Activated CD8-positive, alpha-beta T cell treated with anti-CD3 and anti-CD28 coated beads, Interleukin-2, amount 10 ng/mL, durations not matched to agents 7 days and 5 days (primary cell): ENCODE results near the gene MROH8. TPM values are rescaled to one million over a fixed set of nuclear protein-coding genes. Genes with fewer than 3 reads are reported as not detected.

Source experiments
- ATAC-seq: fragments of 150-1000 bp; cut with Tn5 transposase; one replicate; pipeline ENCODE4 v1.10.0; 2021; ENCODE audit warnings: moderate library complexity
- CTCF ChIA-PET: fragments of 350-600 bp; sonication (Branson Sonifier 250); formaldehyde crosslinking; loops from one replicate; lab custom pipeline; 2021; ENCODE audit warnings: antibody characterized with exemption; lab: Charles Lee
- POLR2A ChIA-PET: fragments of 350-600 bp; sonication (Branson Sonifier 250); formaldehyde crosslinking; loops from one replicate; lab custom pipeline; 2021; ENCODE audit warnings: antibody characterized with exemption; lab: Charles Lee
- DNase-seq: peaks from one replicate; pipeline ENCODE4 v3.0.0-alpha.2; 2020
- H3K27ac Mint-ChIP-seq: one replicate; pipeline ENCODE4 v1.8.0; 2021; ENCODE audit warnings: mild to moderate bottlenecking, mixed read lengths
- H3K27me3 Mint-ChIP-seq: one replicate; pipeline ENCODE4 v1.8.0; 2021; ENCODE audit warnings: low read depth, mixed read lengths
- H3K36me3 Mint-ChIP-seq: one replicate; pipeline ENCODE4 v1.8.0; 2021; ENCODE audit warnings: low read depth, mixed read lengths
- H3K4me1 Mint-ChIP-seq: one replicate; pipeline ENCODE4 v1.8.0; 2021; ENCODE audit warnings: low read depth, mixed read lengths
- H3K4me3 Mint-ChIP-seq: one replicate; pipeline ENCODE4 v1.8.0; 2021; ENCODE audit warnings: mild to moderate bottlenecking, mixed read lengths
- H3K9me3 Mint-ChIP-seq: one replicate; pipeline ENCODE4 v1.8.0; 2022; ENCODE audit warnings: mixed read lengths; ENCODE audit not compliant: insufficient read depth
- total RNA-seq, 2 experiments: library from RNA; stranded (reverse); gene quantifications; one replicate each; pipeline ENCODE4 v1.2.3, GENCODE V29; 2021

MROH8 gene
- total RNA-seq, 2 experiments from 2014 or later, result 2.6 to 2.8 TPM

DNA sequence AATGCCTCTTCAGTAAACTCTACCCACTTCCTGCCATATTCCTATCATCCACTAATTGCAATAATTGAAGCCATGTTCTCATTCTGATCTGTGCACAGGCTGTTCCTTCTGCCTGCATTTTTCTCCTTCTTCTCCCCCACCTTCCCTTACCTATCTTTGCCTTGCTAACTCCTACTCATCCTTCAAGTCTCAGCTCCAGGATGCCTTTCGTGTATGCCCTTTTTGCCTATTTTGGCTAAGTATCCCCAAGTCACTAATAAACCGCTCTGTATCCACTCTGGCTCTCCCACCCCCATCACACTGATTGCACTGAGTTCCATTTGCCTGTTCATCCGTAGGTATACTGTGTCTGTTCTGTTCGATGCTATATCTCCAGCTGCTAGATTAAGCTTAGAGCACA lies 6.5 kb downstream of the MROH8 start:
- no peak overlapping the region for H3K4me3 Mint-ChIP-seq
- H3K9me3 Mint-ChIP-seq, result no peaks in the 10 kb centered on the region
- POLR2A ChIA-PET, result no interaction called here
- no peaks in the 10 kb centered on the region for H3K36me3 Mint-ChIP-seq
- no peaks in the 10 kb centered on the region for H3K4me1 Mint-ChIP-seq
- ATAC-seq (no peak), DNase-seq (no peak)
- CTCF ChIA-PET, result no interaction called here
- no peaks in the 10 kb centered on the region for H3K27me3 Mint-ChIP-seq
- H3K27ac Mint-ChIP-seq, result no peak overlapping the region

DNA sequence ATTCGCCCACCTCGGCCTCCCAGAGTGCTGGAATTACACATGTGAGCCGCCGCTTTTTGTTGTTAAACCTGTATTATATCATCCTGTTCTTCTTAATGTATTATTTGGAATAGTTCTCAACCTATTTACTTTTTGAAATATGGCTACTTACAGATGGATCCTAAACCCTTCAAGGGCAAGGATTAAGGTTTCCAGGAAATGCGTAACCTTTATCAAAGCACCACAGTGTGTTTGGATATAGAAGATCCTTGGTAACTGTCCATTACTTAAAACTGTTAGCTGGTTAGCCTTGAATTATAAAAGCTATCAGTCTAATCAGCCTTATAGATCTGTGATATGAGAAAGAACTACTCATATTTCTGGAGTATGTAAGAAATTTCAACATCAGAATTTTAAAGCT lies 12.5 kb downstream of the MROH8 start:
- DNase-seq, result no peak

DNA sequence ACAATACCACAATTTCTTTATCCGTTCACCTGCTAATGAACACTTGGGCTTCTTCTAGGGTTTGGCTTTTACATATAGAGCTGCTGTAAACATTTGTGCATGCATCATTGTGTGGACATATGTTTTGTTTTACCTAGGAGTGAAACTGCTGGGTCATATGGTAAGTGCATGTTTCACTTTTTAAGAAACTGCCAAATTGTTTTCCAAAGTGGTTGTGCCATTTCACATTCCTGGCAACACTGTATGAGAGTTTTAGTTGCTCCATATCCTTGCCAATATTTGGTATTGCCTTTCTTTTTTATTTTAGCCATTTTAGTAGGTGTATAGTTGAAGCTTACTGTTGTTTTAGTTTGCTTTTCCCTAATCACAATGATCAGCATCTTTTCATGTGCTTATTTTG lies 14.3 kb downstream of the MROH8 start:
- CTCF ChIA-PET, result interaction anchor here (1.0 to 2.0 kb wide), 2 partner anchors 12 to 14 kb away, joined by 4 read pairs; partner anchors contain the start of genes MROH8 and RPN2
- POLR2A ChIA-PET, result no interaction called here

More for the DNA sequence above, 12.5 kb downstream of the MROH8 start:
- no peaks in the 10 kb centered on the region for H3K36me3 Mint-ChIP-seq
- peaks cover 6% of the 10 kb centered on the region for H3K27me3 Mint-ChIP-seq
- no peak overlapping the region for H3K4me3 Mint-ChIP-seq
- no peaks in the 10 kb centered on the region for H3K9me3 Mint-ChIP-seq
- no peaks in the 10 kb centered on the region for H3K4me1 Mint-ChIP-seq
- ChIA-PET POLR2A (interaction anchor here (1.5 kb wide), 1 partner anchor 11 kb away, joined by 6 read pairs; no protein-coding TSS in a partner anchor), CTCF (interaction anchor here (1.1 to 2.0 kb wide), 2 partner anchors 10 to 12 kb away, joined by 3 to 4 read pairs; partner anchors contain the start of genes MROH8 and RPN2)
- ATAC-seq, result no peak
- H3K27ac Mint-ChIP-seq, result no peak overlapping the region

DNA sequence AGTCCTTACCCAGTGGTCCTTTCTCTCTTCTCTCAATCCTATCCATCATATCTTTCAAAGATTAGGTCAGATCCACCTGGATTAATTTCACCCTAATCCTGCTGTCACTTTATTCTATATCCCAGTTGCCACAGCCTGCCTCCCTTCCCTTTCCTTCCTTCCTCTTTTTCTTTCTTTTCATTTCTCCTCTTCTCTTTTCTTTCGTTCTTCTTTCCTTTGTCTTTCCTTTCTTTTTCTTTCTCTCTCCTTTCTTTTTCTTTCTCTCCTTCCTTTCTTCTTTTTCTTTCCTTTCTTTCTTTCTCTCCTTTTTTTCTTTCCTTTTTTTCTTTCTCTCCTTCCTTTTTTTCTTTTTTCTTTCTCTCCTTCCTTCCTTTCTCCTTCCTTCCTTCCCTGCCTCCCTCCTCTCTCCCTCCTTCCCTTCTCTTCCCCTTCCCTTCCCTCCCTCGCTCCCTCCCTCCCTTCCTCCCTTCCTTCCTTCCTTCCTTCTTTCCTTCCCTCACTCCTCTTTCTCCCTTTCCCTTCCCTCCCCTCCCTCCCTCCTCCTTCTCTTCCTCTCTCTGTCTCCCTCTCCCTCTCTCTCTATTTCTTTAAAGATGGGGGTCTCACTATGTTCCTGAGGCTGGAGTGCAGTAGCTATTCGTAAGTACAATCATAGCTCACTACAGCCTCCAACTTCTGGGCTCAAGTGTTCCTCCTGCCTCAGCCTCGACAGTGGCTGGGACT lies 15.4 kb downstream of the MROH8 start:
- Mint-ChIP-seq H3K4me3 (no peak overlapping the region), H3K27ac (no peak overlapping the region), H3K9me3 (no peaks in the 10 kb centered on the region), H3K4me1 (no peaks in the 10 kb centered on the region), H3K36me3 (no peaks in the 10 kb centered on the region), H3K27me3 (peaks cover 6% of the 10 kb centered on the region)
- POLR2A ChIA-PET, result no interaction called here
- ATAC-seq (no peak), DNase-seq (no peak)
- CTCF ChIA-PET, result interaction anchor here (1.5 kb wide), 1 partner anchor 31 kb away, joined by 3 read pairs; no protein-coding TSS in a partner anchor

More for the DNA sequence above, 14.3 kb downstream of the MROH8 start:
- Mint-ChIP-seq H3K4me3 (no peak overlapping the region), H3K27me3 (peaks cover 6% of the 10 kb centered on the region), H3K4me1 (no peaks in the 10 kb centered on the region), H3K36me3 (no peaks in the 10 kb centered on the region), H3K27ac (no peak overlapping the region), H3K9me3 (no peaks in the 10 kb centered on the region)
- ATAC-seq (no peak), DNase-seq (no peak)

DNA sequence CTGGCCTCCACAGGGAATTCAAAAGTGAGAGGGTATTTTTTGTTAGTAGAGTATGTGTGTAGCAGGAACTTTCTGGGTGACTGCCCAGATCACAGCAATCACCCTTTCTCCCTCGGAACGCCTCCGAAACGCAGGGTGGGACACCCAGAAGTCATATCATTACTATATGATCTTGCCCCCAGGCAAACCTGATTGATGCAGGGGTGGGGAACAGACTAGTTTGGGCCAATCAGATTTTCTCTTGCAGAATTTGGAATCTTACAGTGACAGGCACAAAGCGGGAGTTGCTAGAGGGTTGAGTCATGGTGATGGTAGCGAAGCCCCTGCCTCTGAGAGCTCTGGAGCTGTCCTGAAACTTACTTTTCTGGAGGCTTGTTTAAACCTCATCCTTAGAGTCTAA lies 16.7 kb downstream of the MROH8 start:
- ATAC-seq (no peak), DNase-seq (no peak)
- Mint-ChIP-seq H3K9me3 (no peaks in the 10 kb centered on the region), H3K36me3 (no peaks in the 10 kb centered on the region), H3K27ac (no peak overlapping the region), H3K4me3 (no peak overlapping the region), H3K27me3 (peaks cover 6% of the 10 kb centered on the region), H3K4me1 (no peaks in the 10 kb centered on the region)
- POLR2A ChIA-PET, result no interaction called here
- CTCF ChIA-PET, result interaction anchor here (1.2 kb wide), 1 partner anchor 30 kb away, joined by 3 read pairs; no protein-coding TSS in a partner anchor

DNA sequence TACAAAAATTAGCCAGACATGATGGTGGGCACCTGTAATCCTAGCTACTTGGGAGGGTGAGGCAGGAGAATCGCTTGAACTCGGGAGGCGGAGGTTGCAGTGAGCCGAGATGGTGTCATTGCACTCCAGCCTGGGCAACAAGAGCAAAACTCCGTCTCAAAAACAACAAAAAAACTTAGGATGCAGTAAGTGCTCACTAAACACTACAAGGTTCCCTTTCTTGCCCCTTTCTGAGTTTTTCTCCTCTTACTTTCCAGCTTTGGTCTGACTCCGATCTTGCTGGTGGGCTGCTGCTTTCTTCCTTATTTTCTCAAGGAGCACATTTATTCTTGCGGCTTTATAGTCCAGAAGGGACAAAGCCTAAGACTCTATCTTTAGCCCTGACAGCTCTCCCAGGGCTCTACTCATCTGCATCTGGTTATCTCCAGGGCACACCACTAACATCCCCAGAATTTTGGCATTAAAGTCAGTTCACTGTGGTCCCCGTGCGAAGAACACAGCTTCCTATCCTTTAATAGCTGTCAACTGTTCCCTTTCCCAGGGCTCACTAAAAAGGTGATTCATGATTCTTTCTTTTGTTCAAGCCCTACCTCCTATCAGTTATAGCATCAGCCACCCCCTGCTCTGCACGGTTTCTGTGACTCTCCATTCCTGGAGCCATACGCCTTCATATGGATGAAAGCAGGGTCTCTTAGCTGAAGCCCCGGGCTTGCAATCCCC lies 17.4 kb downstream of the MROH8 start:
- H3K27me3 Mint-ChIP-seq, result peaks cover 6% of the 10 kb centered on the region
- no peak for DNase-seq
- H3K4me1 Mint-ChIP-seq, result no peaks in the 10 kb centered on the region
- H3K27ac Mint-ChIP-seq, result no peak overlapping the region
- no peaks in the 10 kb centered on the region for H3K9me3 Mint-ChIP-seq
- no peak for ATAC-seq
- H3K36me3 Mint-ChIP-seq, result no peaks in the 10 kb centered on the region
- CTCF ChIA-PET, result interaction anchor here (1.2 to 1.5 kb wide), 2 partner anchors 10 to 30 kb away, joined by 3 read pairs; no protein-coding TSS in a partner anchor
- no peak overlapping the region for H3K4me3 Mint-ChIP-seq
- POLR2A ChIA-PET, result no interaction called here

DNA sequence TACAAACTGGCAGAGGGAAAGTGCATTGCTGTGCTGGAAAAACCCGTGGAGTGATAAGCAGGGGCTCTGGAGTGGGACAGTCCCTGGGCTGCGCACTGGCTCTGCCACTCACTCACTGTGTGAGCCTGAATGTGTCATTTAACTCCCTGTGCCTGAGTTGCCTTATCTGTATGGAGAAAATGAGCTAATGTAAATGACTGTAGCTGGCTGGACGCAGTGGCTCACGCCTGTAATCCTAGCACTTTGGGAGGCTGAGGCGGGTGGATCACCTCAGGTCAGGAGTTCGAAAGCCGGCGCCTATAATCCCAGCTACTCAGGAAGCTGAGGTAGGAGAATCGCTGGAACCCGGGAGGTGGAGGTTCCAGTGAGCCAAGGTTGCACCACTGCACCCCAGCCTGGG lies 18.7 kb downstream of the MROH8 start:
- ATAC-seq (no peak), DNase-seq (no peak)
- ChIA-PET POLR2A (no interaction called here), CTCF (interaction anchor here (1.5 kb wide), 1 partner anchor 11 kb away, joined by 3 read pairs; no protein-coding TSS in a partner anchor)
- H3K4me3 Mint-ChIP-seq, result no peak overlapping the region
- H3K27ac Mint-ChIP-seq, result no peak overlapping the region
- H3K27me3 Mint-ChIP-seq, result peaks cover 5% of the 10 kb centered on the region
- H3K9me3 Mint-ChIP-seq, result no peaks in the 10 kb centered on the region
- H3K36me3 Mint-ChIP-seq, result no peaks in the 10 kb centered on the region
- H3K4me1 Mint-ChIP-seq, result no peaks in the 10 kb centered on the region

DNA sequence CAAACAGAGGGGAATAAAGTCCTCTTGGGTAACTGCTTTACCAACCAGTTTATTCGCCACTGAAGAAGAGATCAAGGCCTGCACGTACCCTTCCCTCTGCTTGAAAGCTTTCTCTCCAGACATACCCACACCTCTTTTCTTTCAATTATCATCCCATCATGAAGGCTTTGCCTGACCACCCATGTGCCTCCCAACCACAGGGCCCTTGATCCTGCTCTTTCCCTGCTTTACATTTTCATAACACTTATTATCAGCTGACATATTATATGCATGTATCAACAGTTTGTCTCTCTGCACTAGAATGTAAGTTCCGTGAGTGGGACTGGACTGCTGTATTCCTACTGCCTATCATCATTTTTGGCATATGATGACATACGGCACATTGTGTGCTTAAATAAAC lies 21.1 kb downstream of the MROH8 start:
- Mint-ChIP-seq H3K4me3 (no peak overlapping the region), H3K27me3 (no peaks in the 10 kb centered on the region), H3K9me3 (no peaks in the 10 kb centered on the region), H3K27ac (no peak overlapping the region), H3K4me1 (no peaks in the 10 kb centered on the region), H3K36me3 (no peaks in the 10 kb centered on the region)
- ChIA-PET POLR2A (no interaction called here), CTCF (no interaction called here)
- DNase-seq, result no peak
- ATAC-seq, result no peak

DNA sequence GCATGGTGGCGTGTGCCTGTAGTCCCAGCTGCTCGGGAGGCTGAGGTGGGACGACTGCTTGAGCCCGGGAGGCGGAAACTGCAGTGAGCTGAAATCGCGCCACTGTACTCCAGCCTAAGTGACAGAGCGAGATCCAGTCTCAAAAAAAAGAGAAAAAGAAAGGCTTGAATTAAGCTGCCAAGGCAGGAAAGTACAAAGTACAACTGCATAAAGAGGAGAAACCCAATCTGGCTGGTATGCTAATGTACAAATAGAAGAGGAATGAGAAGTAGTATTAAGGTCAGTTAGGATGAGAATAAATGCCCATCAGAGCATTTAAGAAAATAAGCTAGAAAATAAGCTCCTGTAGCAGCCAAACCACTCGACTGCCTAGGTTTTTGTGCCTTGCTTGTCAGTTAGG lies 23.4 kb downstream of the MROH8 start:
- no peaks in the 10 kb centered on the region for H3K4me1 Mint-ChIP-seq
- ChIA-PET CTCF (interaction anchor here (1.3 kb wide), 1 partner anchor 36 kb away, joined by 3 read pairs; no protein-coding TSS in a partner anchor), POLR2A (no interaction called here)
- H3K36me3 Mint-ChIP-seq, result no peaks in the 10 kb centered on the region
- no peak for DNase-seq
- no peak overlapping the region for H3K27ac Mint-ChIP-seq
- ATAC-seq, result no peak
- no peaks in the 10 kb centered on the region for H3K9me3 Mint-ChIP-seq
- H3K27me3 Mint-ChIP-seq, result no peaks in the 10 kb centered on the region
- no peak overlapping the region for H3K4me3 Mint-ChIP-seq

DNA sequence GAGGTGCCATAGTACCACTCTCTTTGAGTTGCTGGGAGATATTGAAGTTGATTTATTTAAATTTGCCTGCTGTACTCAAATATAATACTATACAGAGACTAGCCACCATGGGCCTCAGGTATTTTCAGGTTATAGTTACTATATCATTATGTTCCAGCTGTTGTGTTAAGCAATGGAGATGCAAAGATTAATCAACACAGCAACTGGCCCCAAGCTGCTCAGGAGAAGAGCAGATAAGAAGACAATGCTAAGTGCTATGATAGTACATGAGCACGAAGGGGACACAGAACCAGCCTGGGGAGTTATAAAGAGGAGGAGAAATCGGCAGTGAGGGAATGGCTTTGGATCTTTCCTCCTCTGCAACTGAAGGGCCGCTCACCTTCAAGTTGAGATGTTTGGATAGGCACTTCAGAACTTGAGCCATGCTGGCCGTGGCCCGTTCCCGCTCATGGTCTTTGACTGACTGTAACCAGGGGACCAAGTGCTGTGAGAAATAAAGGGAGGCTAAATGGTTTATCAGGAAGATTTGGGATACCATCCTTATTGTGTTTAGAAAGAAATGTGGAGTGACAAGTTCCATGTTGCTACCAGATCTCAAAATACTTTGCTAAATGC lies 24.6 kb downstream of the MROH8 start:
- no peak overlapping the region for H3K27ac Mint-ChIP-seq
- no peaks in the 10 kb centered on the region for H3K27me3 Mint-ChIP-seq
- no peak for DNase-seq
- no peaks in the 10 kb centered on the region for H3K4me1 Mint-ChIP-seq
- no peaks in the 10 kb centered on the region for H3K9me3 Mint-ChIP-seq
- POLR2A ChIA-PET, result no interaction called here
- CTCF ChIA-PET, result interaction anchor here (1.3 kb wide), 1 partner anchor 37 kb away, joined by 3 read pairs; no protein-coding TSS in a partner anchor
- H3K4me3 Mint-ChIP-seq, result no peak overlapping the region
- H3K36me3 Mint-ChIP-seq, result no peaks in the 10 kb centered on the region
- ATAC-seq, result no peak

DNA sequence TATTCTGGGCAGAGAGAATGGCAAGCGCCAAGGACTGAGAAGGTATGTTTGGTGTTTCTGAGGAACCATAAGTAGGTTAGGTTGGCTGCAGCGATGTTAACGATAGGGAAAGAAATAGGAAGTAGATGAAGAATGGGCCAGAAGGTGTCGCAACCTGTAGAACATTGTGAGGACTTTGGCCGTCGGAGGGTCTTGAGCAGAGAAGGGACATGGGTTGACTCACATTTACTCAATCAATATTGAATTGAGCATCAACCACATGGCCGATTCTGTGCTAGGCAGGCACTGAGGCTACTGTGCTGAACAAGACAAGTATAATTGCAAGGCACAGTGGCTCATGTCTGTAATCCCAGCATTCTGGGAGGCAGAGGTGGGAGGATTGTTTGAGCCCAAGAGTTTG lies 27.1 kb downstream of the MROH8 start:
- no peak overlapping the region for H3K27ac Mint-ChIP-seq
- ChIA-PET POLR2A (no interaction called here), CTCF (no interaction called here)
- no peak overlapping the region for H3K4me3 Mint-ChIP-seq
- H3K36me3 Mint-ChIP-seq, result no peaks in the 10 kb centered on the region
- DNase-seq (no peak), ATAC-seq (no peak)
- H3K4me1 Mint-ChIP-seq, result no peaks in the 10 kb centered on the region
- no peaks in the 10 kb centered on the region for H3K27me3 Mint-ChIP-seq
- no peaks in the 10 kb centered on the region for H3K9me3 Mint-ChIP-seq
